ENCODE measurements around the gene TSG101.

DNA sequence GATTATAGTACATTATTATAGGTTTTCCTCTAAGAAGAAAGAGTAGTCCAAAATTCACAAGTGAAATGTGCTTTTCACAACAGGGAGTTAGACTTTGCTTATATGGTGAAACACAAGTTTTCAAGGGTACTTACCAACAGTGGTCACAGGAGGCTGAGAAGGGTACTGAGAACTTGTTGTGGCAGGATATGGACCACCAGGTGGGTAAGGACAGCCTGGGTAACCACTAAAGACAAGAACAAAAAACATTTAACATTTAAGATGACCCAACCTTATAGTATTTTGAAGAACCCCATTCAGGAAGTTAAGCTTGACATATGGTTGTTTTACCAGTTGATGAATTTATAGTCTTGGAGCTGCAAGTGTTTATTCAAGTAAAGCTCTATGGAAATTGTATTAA lies 24.4 kb downstream of the TSG101 start:
- TF ChIP-seq, protein P1, sequence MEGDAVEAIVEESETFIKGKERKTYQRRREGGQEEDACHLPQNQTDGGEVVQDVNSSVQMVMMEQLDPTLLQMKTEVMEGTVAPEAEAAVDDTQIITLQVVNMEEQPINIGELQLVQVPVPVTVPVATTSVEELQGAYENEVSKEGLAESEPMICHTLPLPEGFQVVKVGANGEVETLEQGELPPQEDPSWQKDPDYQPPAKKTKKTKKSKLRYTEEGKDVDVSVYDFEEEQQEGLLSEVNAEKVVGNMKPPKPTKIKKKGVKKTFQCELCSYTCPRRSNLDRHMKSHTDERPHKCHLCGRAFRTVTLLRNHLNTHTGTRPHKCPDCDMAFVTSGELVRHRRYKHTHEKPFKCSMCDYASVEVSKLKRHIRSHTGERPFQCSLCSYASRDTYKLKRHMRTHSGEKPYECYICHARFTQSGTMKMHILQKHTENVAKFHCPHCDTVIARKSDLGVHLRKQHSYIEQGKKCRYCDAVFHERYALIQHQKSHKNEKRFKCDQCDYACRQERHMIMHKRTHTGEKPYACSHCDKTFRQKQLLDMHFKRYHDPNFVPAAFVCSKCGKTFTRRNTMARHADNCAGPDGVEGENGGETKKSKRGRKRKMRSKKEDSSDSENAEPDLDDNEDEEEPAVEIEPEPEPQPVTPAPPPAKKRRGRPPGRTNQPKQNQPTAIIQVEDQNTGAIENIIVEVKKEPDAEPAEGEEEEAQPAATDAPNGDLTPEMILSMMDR (IDR thresholded peaks at IDR 0.05): no peak
- TF ChIP-seq EZH2 (IDR thresholded peaks at IDR 0.05): no peak
